Thyroid gland (tissue), 4 donors: ENCODE data around the gene ULK4.

Source experiments
- CTCF ChIP-seq, 6 experiments: fragments of 200-600 bp in 3 of 6; fragments of 450-650 bp in 3 of 6; sonication (generic) in 3 of 6; IDR thresholded peaks; one replicate each; pipeline ENCODE4 v1.5.1; 2016 to 2019; ENCODE audit warnings: antibody characterized with exemption in 6 of 6, mild to moderate bottlenecking in 2 of 6, inconsistent platforms in 1 of 6, moderate library complexity in 1 of 6
- POLR2A ChIP-seq, 2 donors: fragments of 450-650 bp; IDR thresholded peaks; one replicate each; pipeline ENCODE4 v1.6.1; 2017; ENCODE audit warnings: antibody characterized with exemption in 2 of 2, mild to moderate bottlenecking in 2 of 2, moderate library complexity in 1 of 2

- TF ChIP-seq CTCF (IDR thresholded peaks at IDR 0.05) (no peak), POLR2A (IDR thresholded peaks at IDR 0.05) (no peak)
Measured at GRCh38 chr3:41498847-41499246, 463.1 kb downstream of the ULK4 start.
